Measurements from ENCODE around the gene PLXDC2.

PLXDC2 gene

GRCh38 chr10:19817231-19817933 is 1.1 kb downstream of the PLXDC2 start:
- DNase-seq: peak; percentile 57

GRCh38 chr10:19818876-19819275 is 2.6 kb downstream of the PLXDC2 start:
- DNase-seq: no peak

- DNase-seq: peak; percentile 86
Observed at GRCh38 chr10:19819419-19820033, 3.3 kb downstream of the PLXDC2 start.

- peak; percentile 91 for DNase-seq
Observed at GRCh38 chr10:19824381-19825342, 8.4 kb downstream of the PLXDC2 start.

- DNase-seq: peak; percentile 84
Observed at GRCh38 chr10:19825700-19826099, 9.5 kb downstream of the PLXDC2 start.

GRCh38 chr10:19826712-19827111 is 10.5 kb downstream of the PLXDC2 start:
- peak; percentile 91 for DNase-seq

- DNase-seq: peak; percentile 80
Observed at GRCh38 chr10:19828278-19829049, 12.2 kb downstream of the PLXDC2 start.

GRCh38 chr10:19832699-19833098 is 16.5 kb downstream of the PLXDC2 start:
- peak; percentile 76 for DNase-seq

- DNase-seq: peak; percentile 54
Observed at GRCh38 chr10:19833170-19833824, 17.1 kb downstream of the PLXDC2 start.

- no peak for DNase-seq
Observed at GRCh38 chr10:19835952-19836351, 19.7 kb downstream of the PLXDC2 start.

GRCh38 chr10:19839090-19839489 is 22.9 kb downstream of the PLXDC2 start:
- no peak for DNase-seq

- DNase-seq: no peak
Observed at GRCh38 chr10:19839552-19839951, 23.3 kb downstream of the PLXDC2 start.

GRCh38 chr10:19840776-19841175 is 24.5 kb downstream of the PLXDC2 start:
- DNase-seq: no peak

GRCh38 chr10:19843487-19843886 is 27.3 kb downstream of the PLXDC2 start:
- no peak for DNase-seq

- DNase-seq: no peak
Observed at GRCh38 chr10:19845503-19846368, 29.5 kb downstream of the PLXDC2 start.

GRCh38 chr10:19847321-19847720 is 31.1 kb downstream of the PLXDC2 start:
- DNase-seq: no peak

GRCh38 chr10:19848226-19848985 is 32.2 kb downstream of the PLXDC2 start:
- no peak for DNase-seq

GRCh38 chr10:19853831-19854230 is 37.6 kb downstream of the PLXDC2 start:
- no peak for DNase-seq

GRCh38 chr10:19857876-19858275 is 41.6 kb downstream of the PLXDC2 start:
- no peak for DNase-seq

GRCh38 chr10:19860107-19860506 is 43.9 kb downstream of the PLXDC2 start:
- DNase-seq: no peak

Data from inflammatory macrophage treated with lipopolysaccharide for 4 hours (primary cell).